IMR-90 (cell line): ENCODE data around the gene ARHGEF26. TPM values are rescaled to one million over a fixed set of nuclear protein-coding genes. Genes with fewer than 3 reads are reported as not detected.

Experiments used
- ATAC-seq: fragments of 200-7000 bp; cut with Tn5 transposase; 2 replicates; pipeline ENCODE4 v1.9.1; 2020; ENCODE audit warnings: low read depth, mild to moderate bottlenecking, moderate library complexity
- BruUV-seq: library from RNA; stranded (reverse); fragments of 400-500 nt; replicated peaks from 2 replicates; lab custom pipeline; 2021; lab: Mats Ljungman, UMichigan
- CTCF ChIA-PET: fragments of 300-600 bp; formaldehyde crosslinking; extraction: SDS; loops from one replicate; lab custom pipeline; 2021; ENCODE audit warnings: antibody characterized with exemption; lab: Yijun Ruan, JAX
- POLR2A ChIA-PET: fragments of 300-600 bp; sonication (Branson Sonifier 250); formaldehyde crosslinking; loops from one replicate; lab custom pipeline; 2022; ENCODE audit warnings: antibody characterized with exemption; ENCODE audit not compliant: unreplicated experiment; lab: Charles Lee
- DNase-seq: peaks from one replicate; pipeline ENCODE4 v3.0.0; 2013
- H2AFZ ChIP-seq: replicated peaks from 2 replicates; pipeline ENCODE3; 2013; ENCODE audit warnings: low read length, mild to moderate bottlenecking; ENCODE audit not compliant: poor library complexity
- H2AK5ac ChIP-seq: 2 replicates; pipeline ENCODE4 v1.6.1; 2013; ENCODE audit warnings: low read depth, low read length, inconsistent platforms
- H2AK9ac ChIP-seq: replicated peaks from 2 replicates; pipeline ENCODE3; 2013; ENCODE audit warnings: mild to moderate bottlenecking, low read depth, low read length, moderate library complexity; ENCODE audit not compliant: poor library complexity
- H2BK120ac ChIP-seq: 2 replicates; pipeline ENCODE4 v1.6.1; 2013; ENCODE audit warnings: low read depth, low read length, inconsistent platforms
- H2BK15ac ChIP-seq: 3 replicates; pipeline ENCODE4 v1.6.1; 2013; ENCODE audit warnings: low read depth, low read length, inconsistent platforms
- H2BK20ac ChIP-seq: 2 replicates; pipeline ENCODE4 v1.6.1; 2013; ENCODE audit warnings: low read depth, mild to moderate bottlenecking, inconsistent platforms, low read length, moderate library complexity
- H2BK5ac ChIP-seq: 2 replicates; pipeline ENCODE4 v1.6.1; 2013; ENCODE audit warnings: mild to moderate bottlenecking, low read depth, low read length, inconsistent platforms; ENCODE audit not compliant: poor library complexity, severe bottlenecking
- H3K14ac ChIP-seq: replicated peaks from 2 replicates; pipeline ENCODE4 v1.6.1; 2013; ENCODE audit warnings: low read depth, low read length, inconsistent platforms
- H3K18ac ChIP-seq: 2 replicates; pipeline ENCODE4 v1.6.1; 2013; ENCODE audit warnings: low read depth, low read length, control low read depth
- H3K23ac ChIP-seq: 2 replicates; pipeline ENCODE4 v1.6.1; 2013; ENCODE audit warnings: low read depth, low read length, inconsistent platforms
- H3K27ac ChIP-seq: 2 replicates; pipeline ENCODE4 v1.5.1; 2013; ENCODE audit warnings: mild to moderate bottlenecking, control low read depth, low read length; ENCODE audit not compliant: insufficient read depth
- H3K27me3 ChIP-seq: 2 replicates; pipeline ENCODE4 v1.6.1; 2013; ENCODE audit warnings: low read length; ENCODE audit not compliant: control insufficient read depth, insufficient read depth
- H3K36me3 ChIP-seq: 2 replicates; pipeline ENCODE4 v1.6.1; 2013; ENCODE audit warnings: low read length, mixed read lengths; ENCODE audit not compliant: control insufficient read depth, insufficient read depth
- H3K4ac ChIP-seq: 2 replicates; pipeline ENCODE4 v1.6.1; 2013; ENCODE audit warnings: low read depth, low read length, inconsistent platforms
- H3K4me1 ChIP-seq: 2 replicates; pipeline ENCODE4 v1.6.1; 2013; ENCODE audit warnings: low read length, mixed read lengths; ENCODE audit not compliant: control insufficient read depth, insufficient read depth
- H3K4me2 ChIP-seq: 2 replicates; pipeline ENCODE4 v1.6.1; 2013; ENCODE audit warnings: low read depth, mild to moderate bottlenecking, control low read depth, low read length, moderate library complexity
- H3K4me3 ChIP-seq: 2 replicates; pipeline ENCODE4 v1.5.1; 2013; ENCODE audit warnings: low read depth, mild to moderate bottlenecking, control low read depth, low read length, moderate library complexity; ENCODE audit not compliant: insufficient read depth
- H3K56ac ChIP-seq: 2 replicates; pipeline ENCODE4 v1.6.1; 2013; ENCODE audit warnings: low read length, inconsistent platforms; ENCODE audit not compliant: insufficient read depth; ENCODE audit errors: extremely low read depth
- H3K79me1 ChIP-seq, 2 experiments: 2 replicates each; pipeline ENCODE4 v1.6.1; 2013; ENCODE audit warnings: low read length in 2 of 2, inconsistent platforms in 1 of 2, low read depth in 1 of 2
- H3K9ac ChIP-seq: 2 replicates; pipeline ENCODE4 v1.6.1; 2013; ENCODE audit warnings: low read depth, low read length, control low read depth
- H3K9me1 ChIP-seq: 2 replicates; pipeline ENCODE4 v1.6.1; 2013; ENCODE audit warnings: low read length, inconsistent platforms; ENCODE audit not compliant: insufficient read depth
- H3K9me3 ChIP-seq: 2 replicates; pipeline ENCODE4 v1.6.1; 2013; ENCODE audit warnings: low read length; ENCODE audit not compliant: control insufficient read depth, insufficient read depth
- H4K20me1 ChIP-seq: 2 replicates; pipeline ENCODE4 v1.6.1; 2013; ENCODE audit warnings: low read length, inconsistent platforms; ENCODE audit not compliant: insufficient read depth
- H4K5ac ChIP-seq: 2 replicates; pipeline ENCODE4 v1.6.1; 2013; ENCODE audit warnings: mild to moderate bottlenecking, low read depth, low read length, control low read depth
- H4K8ac ChIP-seq, 2 experiments: 2 replicates each; pipeline ENCODE4 v1.6.1; 2013; ENCODE audit warnings: low read depth in 2 of 2, low read length in 2 of 2, control low read depth in 1 of 2, inconsistent platforms in 1 of 2
- H4K91ac ChIP-seq: 2 replicates; pipeline ENCODE4 v1.6.1; 2013; ENCODE audit warnings: low read depth, low read length, inconsistent platforms; ENCODE audit not compliant: insufficient read depth
- BHLHE40 ChIP-seq: fragments of 150-350 bp; IDR thresholded peaks from 2 replicates; pipeline ENCODE4 v1.6.1; 2016; ENCODE audit warnings: mild to moderate bottlenecking, low read depth, low read length
- CEBPB ChIP-seq: IDR thresholded peaks from 2 replicates; pipeline ENCODE4 v1.6.1; 2012; ENCODE audit warnings: low read depth, low read length, improper control_type of control experiment
- CHD1 ChIP-seq: IDR thresholded peaks from 2 replicates; pipeline ENCODE4 v1.6.1; 2012; ENCODE audit warnings: low read depth, low read length, improper control_type of control experiment
- FOS ChIP-seq: fragments of 150-350 bp; IDR thresholded peaks from 2 replicates; pipeline ENCODE4 v1.6.1; 2016; ENCODE audit warnings: low read depth, low read length
- MAFK ChIP-seq: IDR thresholded peaks from 2 replicates; pipeline ENCODE4 v1.6.1; 2012; ENCODE audit warnings: low read depth, low read length, improper control_type of control experiment
- RAD21 ChIP-seq: IDR thresholded peaks from 2 replicates; pipeline ENCODE4 v1.6.1; 2012; ENCODE audit warnings: low read length, improper control_type of control experiment
- RFX5 ChIP-seq: IDR thresholded peaks from 2 replicates; pipeline ENCODE4 v1.8.0; 2012; ENCODE audit warnings: low read depth, mild to moderate bottlenecking, low read length, moderate library complexity
- SMC3 ChIP-seq: fragments of 150-350 bp; IDR thresholded peaks from 2 replicates; pipeline ENCODE4 v1.6.1; 2016; ENCODE audit warnings: low read depth, mild to moderate bottlenecking, antibody characterized with exemption, low read length, moderate library complexity
- whole genome bisulfite sequencing, 2 experiments: methylation state at CpG; one replicate each; pipeline versions ENCODE4 v1.1.5 to v1.1.7; 2013; ENCODE audit warnings: missing lambda C conversion rate in 2 of 2; ENCODE audit not compliant: insufficient read length in 1 of 2; ENCODE audit errors: extremely low coverage in 2 of 2; 5-methylcytosine and 5-hydroxymethylcytosine counted together
- dilution Hi-C: fragments of 300-500 bp; cut with HindIII; formaldehyde crosslinking; loops from one replicate; pipeline ENCODE4 v1.14.3; 2018; ENCODE audit warnings: low sequenced_read_pairs; ENCODE audit not compliant: unreplicated experiment
- in situ Hi-C: fragments of 300-500 bp; cut with MboI; formaldehyde crosslinking; loops from 3 replicates; pipeline ENCODE4 v1.14.3; 2019; ENCODE audit warnings: low sequenced_read_pairs, inconsistent platforms, mixed read lengths
- intact Hi-C: fragments of 100-400 bp; cut with micrococcal nuclease; formaldehyde crosslinking; loops from 2 replicates; pipeline ENCODE4 v1.10.0; 2022
- polyA plus RNA-seq, 3 experiments: library from polyadenylated mRNA; depleted of rRNA; stranded (reverse); fragments of >200 nt; gene quantifications; 2 replicates each; pipeline ENCODE4 v1.2.3, GENCODE V29; 2012; ENCODE audit warnings: low replicate concordance in 1 of 3
- total RNA-seq: library from RNA; depleted of rRNA; stranded (reverse); fragments of >200 nt; gene quantifications from 2 replicates; pipeline ENCODE4 v1.2.3, GENCODE V29; 2012
- TF ChIP-seq, protein P1 (sequence below): fragments of 150-350 bp; IDR thresholded peaks from 2 replicates; pipeline ENCODE4 v1.6.1; 2016; ENCODE audit warnings: low read depth, mild to moderate bottlenecking, low read length, moderate library complexity, borderline replicate concordance
- TF ChIP-seq, protein P2 (sequence below): fragments of 150-350 bp; IDR thresholded peaks from 2 replicates; pipeline ENCODE4 v1.6.1; 2017; ENCODE audit warnings: mild to moderate bottlenecking, antibody characterized with exemption, low read length, low read depth

ARHGEF26 gene
- total and polyA plus RNA-seq, 2 of the 4 experiments (the other 2 are of a cell fraction), result 2.0 to 2.3 TPM

DNA sequence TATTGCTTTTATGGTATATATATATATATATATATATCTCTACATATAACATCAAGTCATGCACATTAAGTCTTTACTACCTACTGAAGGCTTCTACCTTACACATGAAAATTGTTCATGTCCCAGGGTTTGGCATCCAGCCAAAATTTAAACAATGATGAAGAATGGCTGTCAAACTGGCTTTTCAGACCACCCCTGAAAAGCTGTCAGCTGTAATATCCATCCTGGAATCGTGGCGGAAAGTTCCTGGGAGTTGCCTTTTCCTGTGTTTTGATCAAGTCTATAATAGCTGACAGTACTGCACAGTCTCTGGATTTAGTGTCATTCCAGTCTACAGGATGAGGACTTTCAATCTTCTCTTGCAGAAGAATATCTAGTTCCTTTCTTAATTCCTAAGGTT lies 154.8 kb downstream of the ARHGEF26 start:
- ChIA-PET POLR2A (no interaction called here), CTCF (no interaction called here)
- dilution Hi-C loops (no loop called here), in situ Hi-C loops (no loop called here), intact Hi-C loops (loop anchor here (5.0 kb wide), 1 partner anchor 36 kb away; no protein-coding TSS in a partner anchor)
- Histone ChIP-seq H3K4ac (no peak overlapping the region), H2AK9ac (no peak overlapping the region), H2AK5ac (no peak overlapping the region), H3K4me1 (no peaks in the 10 kb centered on the region), H3K9me1 (no peaks in the 10 kb centered on the region), H3K27me3 (no peaks in the 10 kb centered on the region), H3K27ac (no peak overlapping the region), H3K56ac (no peak overlapping the region), H2BK15ac (no peak overlapping the region), H4K5ac (no peak overlapping the region), H3K23ac (no peak overlapping the region), H3K4me2 (no peak overlapping the region), H3K9ac (no peak overlapping the region), H2BK120ac (no peak overlapping the region), H4K8ac (no peak overlapping the region), H4K20me1 (no peaks in the 10 kb centered on the region), H3K4me3 (no peak overlapping the region), H3K36me3 (peaks cover 23% of the 10 kb centered on the region), H3K14ac (no peak overlapping the region), H2AFZ (no peak overlapping the region), H3K18ac (no peak overlapping the region), H4K91ac (no peak overlapping the region), H3K79me1 (peaks cover 0 to 2% of the 10 kb centered on the region in 2 experiments; a peak in 2 of 4 replicates), H2BK5ac (no peak overlapping the region), H2BK20ac (no peak overlapping the region), H3K9me3 (no peaks in the 10 kb centered on the region)
- ATAC-seq, result no peak
- TSS peak; percentile 37 for BruUV-seq
- no CpG with 5 or more reads among the region's 2 CpGs for WGBS, 2 experiments
- TF ChIP-seq MAFK (no peak), SMC3 (no peak), CEBPB (no peak), RAD21 (no peak), CHD1 (no peak), BHLHE40 (no peak), RFX5 (no peak), FOS (no peak)
- TF ChIP-seq, protein P1, sequence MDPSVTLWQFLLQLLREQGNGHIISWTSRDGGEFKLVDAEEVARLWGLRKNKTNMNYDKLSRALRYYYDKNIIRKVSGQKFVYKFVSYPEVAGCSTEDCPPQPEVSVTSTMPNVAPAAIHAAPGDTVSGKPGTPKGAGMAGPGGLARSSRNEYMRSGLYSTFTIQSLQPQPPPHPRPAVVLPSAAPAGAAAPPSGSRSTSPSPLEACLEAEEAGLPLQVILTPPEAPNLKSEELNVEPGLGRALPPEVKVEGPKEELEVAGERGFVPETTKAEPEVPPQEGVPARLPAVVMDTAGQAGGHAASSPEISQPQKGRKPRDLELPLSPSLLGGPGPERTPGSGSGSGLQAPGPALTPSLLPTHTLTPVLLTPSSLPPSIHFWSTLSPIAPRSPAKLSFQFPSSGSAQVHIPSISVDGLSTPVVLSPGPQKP, result no peak
- TF ChIP-seq, protein P2, sequence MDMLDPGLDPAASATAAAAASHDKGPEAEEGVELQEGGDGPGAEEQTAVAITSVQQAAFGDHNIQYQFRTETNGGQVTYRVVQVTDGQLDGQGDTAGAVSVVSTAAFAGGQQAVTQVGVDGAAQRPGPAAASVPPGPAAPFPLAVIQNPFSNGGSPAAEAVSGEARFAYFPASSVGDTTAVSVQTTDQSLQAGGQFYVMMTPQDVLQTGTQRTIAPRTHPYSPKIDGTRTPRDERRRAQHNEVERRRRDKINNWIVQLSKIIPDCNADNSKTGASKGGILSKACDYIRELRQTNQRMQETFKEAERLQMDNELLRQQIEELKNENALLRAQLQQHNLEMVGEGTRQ, result no peak
- DNase-seq, result no peak
